ENCODE results near the gene KPNA5. TPM values are rescaled to one million over a fixed set of nuclear protein-coding genes. Genes with fewer than 3 reads are reported as not detected.
A peak's percentile ranks its signal among the peaks of the same experiment; 100 is the strongest.

Gene KPNA5
- total and polyA plus RNA-seq, 2 of the 13 experiments (the other 11 are each of a cell fraction or from before 2014, with no cell fraction given) = 5.3 to 13.0 TPM

DNA sequence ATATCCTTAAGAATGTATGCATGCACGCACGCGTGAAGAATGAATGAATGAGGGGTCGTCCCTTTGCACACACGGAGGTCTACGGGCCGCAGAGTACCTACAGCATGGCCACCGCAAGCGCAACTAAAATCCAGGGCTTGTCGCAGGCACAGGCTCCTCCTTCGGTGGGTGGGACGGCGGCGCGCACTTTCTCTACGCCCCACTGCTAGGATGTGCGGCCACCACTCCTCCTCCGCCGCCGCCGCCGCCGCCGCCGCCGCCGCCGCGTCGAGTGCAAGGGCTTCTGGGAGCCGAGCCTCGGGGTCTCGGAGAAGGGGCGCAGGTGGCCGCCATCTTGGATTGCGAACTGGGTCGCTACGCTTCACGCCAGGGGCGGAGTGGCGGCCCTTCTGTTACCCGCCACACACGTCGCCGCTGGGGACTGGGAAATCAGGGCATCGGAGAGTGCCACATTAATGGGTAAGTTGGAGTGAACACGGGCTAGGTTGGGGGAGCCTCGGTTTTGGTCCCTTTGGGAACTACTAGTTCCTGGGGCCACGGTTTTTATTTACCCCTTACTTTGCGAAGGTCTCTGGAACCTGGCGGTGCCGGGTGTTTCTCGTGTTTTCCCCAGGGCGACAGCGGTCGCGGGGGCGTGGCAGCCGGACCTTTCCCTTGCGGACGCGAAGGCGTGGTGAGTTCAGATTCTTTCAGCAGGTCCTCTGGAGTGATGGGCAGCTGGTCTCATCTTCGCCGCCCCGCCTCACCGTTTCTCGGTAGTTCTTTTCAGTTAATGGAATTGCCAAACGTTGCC, at the start of gene KPNA5 (continued):
- TF ChIP-seq NFAT5 (CRISPR knock-in tag; IDR thresholded peaks at IDR 0.05) = 0 out of 2 replicates have a peak, but pooled peaks have one; percentile 72
- TF ChIP-seq ZNF713 (CRISPR knock-in tag; IDR thresholded peaks at IDR 0.05) = 0 out of 2 replicates have a peak, but pooled peaks have one; percentile 30
- peak; percentile 87 for TF ChIP-seq ZNF44 (CRISPR knock-in tag; IDR thresholded peaks at IDR 0.05)
- peak; percentile 17; the same call in 1 of the 2 replicates for TF ChIP-seq KLF9 (CRISPR knock-in tag; IDR thresholded peaks at IDR 0.05; ENCODE audit: low read depth)
- TF ChIP-seq REL (CRISPR knock-in tag; conservative IDR thresholded peaks at IDR 0.05) = 0 out of 2 replicates have a peak, but pooled peaks have one; percentile 16
- TF ChIP-seq ZNF280D (CRISPR knock-in tag; IDR thresholded peaks at IDR 0.05) = peak; percentile 75
- TF ChIP-seq POLR2G (IDR thresholded peaks at IDR 0.05; ENCODE audit: low read depth, low read length) = peak; percentile 95
- TF ChIP-seq LRRFIP1 (CRISPR knock-in tag; conservative IDR thresholded peaks at IDR 0.05) = no peak
- TF ChIP-seq NCOA1 (CRISPR knock-in tag; IDR thresholded peaks at IDR 0.05) = no peak
- peak; percentile 50 for TF ChIP-seq TFE3 (CRISPR knock-in tag; IDR thresholded peaks at IDR 0.05)
- peak; percentile 81 for TF ChIP-seq THAP7 (CRISPR knock-in tag; IDR thresholded peaks at IDR 0.05)
- no peak for TF ChIP-seq HNRNPUL1 (IDR thresholded peaks at IDR 0.05; ENCODE audit: low read depth, low read length)
- TF ChIP-seq IKZF4 (CRISPR knock-in tag; IDR thresholded peaks at IDR 0.05; ENCODE audit: borderline replicate concordance, low read depth, not compliant biosample characterization) = peak; percentile 91
